GM12874 (cell line): Measurements from ENCODE around the gene STBD1.

Source experiments
- CTCF ChIP-seq: IDR thresholded peaks from 2 replicates; pipeline ENCODE4 v1.5.1; 2011; ENCODE audit warnings: low read depth, mild to moderate bottlenecking, control low read depth, low read length, moderate library complexity; ENCODE audit not compliant: insufficient read depth

Gene STBD1

GRCh38 chr4:76305971-76306881 is at the start of gene STBD1:
Gene STBD1 (plus strand): TSS chr4:76306733. CDS start chr4:76306770, 37 bp downstream.
- TF ChIP-seq CTCF: no peak

- no peak for TF ChIP-seq CTCF
Measured at GRCh38 chr4:76256968-76257367, 49.6 kb upstream of the STBD1 start.

GRCh38 chr4:76257824-76258223 is 48.7 kb upstream of the STBD1 start:
- TF ChIP-seq CTCF: no peak

GRCh38 chr4:76260571-76260970 is 46.0 kb upstream of the STBD1 start:
- TF ChIP-seq CTCF: no peak

- no peak for TF ChIP-seq CTCF
Measured at GRCh38 chr4:76265631-76266218, 40.8 kb upstream of the STBD1 start.

GRCh38 chr4:76266627-76267026 is 39.9 kb upstream of the STBD1 start:
- TF ChIP-seq CTCF: no peak

GRCh38 chr4:76267811-76268210 is 38.7 kb upstream of the STBD1 start:
- no peak for TF ChIP-seq CTCF
